Osteocyte (in vitro differentiated cells): Measurements from ENCODE around the gene BCR. TPM values are rescaled to one million over a fixed set of nuclear protein-coding genes. Genes with fewer than 3 reads are reported as not detected.

Experiments used
- DNase-seq: peaks from one replicate; pipeline ENCODE4 v3.0.0; 2021; ENCODE audit warnings: mixed read lengths; ENCODE audit not compliant: unreplicated experiment; ENCODE audit errors: extremely low spot score
- H3K27ac Mint-ChIP-seq: one replicate; pipeline ENCODE4 v1.8.0; 2021; ENCODE audit warnings: mild to moderate bottlenecking, mixed read lengths; ENCODE audit not compliant: unreplicated experiment
- H3K27me3 Mint-ChIP-seq: one replicate; pipeline ENCODE4 v1.8.0; 2021; ENCODE audit warnings: mixed read lengths; ENCODE audit not compliant: unreplicated experiment
- H3K36me3 Mint-ChIP-seq: one replicate; pipeline ENCODE4 v1.8.0; 2021; ENCODE audit warnings: mixed read lengths; ENCODE audit not compliant: unreplicated experiment
- H3K4me1 Mint-ChIP-seq: one replicate; pipeline ENCODE4 v1.8.0; 2021; ENCODE audit warnings: mixed read lengths; ENCODE audit not compliant: unreplicated experiment
- H3K4me3 Mint-ChIP-seq: one replicate; pipeline ENCODE4 v1.8.0; 2021; ENCODE audit warnings: mild to moderate bottlenecking, moderate library complexity, mixed read lengths; ENCODE audit not compliant: unreplicated experiment
- H3K9me3 Mint-ChIP-seq: one replicate; pipeline ENCODE4 v1.8.0; 2021; ENCODE audit warnings: mixed read lengths; ENCODE audit not compliant: unreplicated experiment
- total RNA-seq: library from RNA; stranded (reverse); gene quantifications from 2 replicates; pipeline ENCODE4 v1.2.1, GENCODE V29; 2021
- TF ChIP-seq, protein P1 (sequence below): fragments of 200-600 bp; sonication (generic); IDR thresholded peaks from 2 replicates; pipeline ENCODE4 v1.5.0; 2021; ENCODE audit warnings: antibody characterized with exemption, mild to moderate bottlenecking, moderate library complexity

Gene BCR
- total RNA-seq, 1 donor from 2014 or later: 35.3 TPM

DNA sequence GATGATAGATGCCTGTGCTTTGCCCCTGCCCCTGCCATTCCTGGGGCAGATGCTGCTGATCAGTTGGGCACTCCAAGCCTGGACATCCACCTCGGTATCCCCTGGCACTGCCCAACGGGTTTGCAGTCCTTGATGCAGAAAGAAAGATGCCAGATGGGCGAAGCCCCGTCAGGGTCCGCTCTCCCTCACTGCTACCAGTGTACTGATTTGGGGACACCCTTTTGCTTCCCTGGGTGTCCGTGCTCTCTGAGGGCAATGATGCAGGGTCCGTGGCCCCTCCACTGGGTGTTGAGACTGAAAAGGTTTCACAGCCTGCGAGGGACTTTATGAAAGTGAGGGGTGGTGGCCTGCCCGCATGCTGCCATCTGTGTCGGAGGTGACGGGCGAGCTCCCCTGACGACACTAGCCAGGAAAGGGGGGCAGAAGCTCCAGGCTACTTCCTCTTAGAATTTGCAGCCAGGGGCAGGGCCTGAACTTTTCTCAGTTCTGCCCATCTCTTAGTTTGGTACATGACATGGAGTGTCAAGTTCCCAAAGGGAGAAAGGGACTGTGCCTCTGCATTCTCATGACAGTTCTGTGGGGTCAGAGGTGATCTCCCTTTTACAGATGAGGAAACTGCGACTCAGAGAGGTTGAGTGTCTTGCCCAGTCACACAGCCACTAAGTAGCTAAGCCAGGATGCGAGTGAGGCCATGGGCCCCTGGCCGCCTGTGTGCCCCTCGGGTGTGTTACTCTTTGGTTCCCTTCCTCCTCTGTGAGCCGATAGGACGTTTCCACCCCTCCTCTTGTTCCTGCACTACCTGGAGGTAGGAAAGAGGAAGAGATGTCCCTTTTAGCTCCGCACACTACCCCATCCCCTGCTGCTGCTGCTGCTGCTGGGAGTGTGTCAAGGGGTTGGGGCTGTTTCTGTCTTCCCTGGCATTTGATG lies 96.6 kb downstream of the BCR start:
- peaks cover 10% of the 10 kb centered on the region for H3K4me1 Mint-ChIP-seq
- H3K4me3 Mint-ChIP-seq: no peak overlapping the region
- no peaks in the 10 kb centered on the region for H3K27me3 Mint-ChIP-seq
- no peak for DNase-seq
- H3K9me3 Mint-ChIP-seq: no peaks in the 10 kb centered on the region
- peaks cover 14% of the 10 kb centered on the region for H3K36me3 Mint-ChIP-seq
- TF ChIP-seq, protein P1, sequence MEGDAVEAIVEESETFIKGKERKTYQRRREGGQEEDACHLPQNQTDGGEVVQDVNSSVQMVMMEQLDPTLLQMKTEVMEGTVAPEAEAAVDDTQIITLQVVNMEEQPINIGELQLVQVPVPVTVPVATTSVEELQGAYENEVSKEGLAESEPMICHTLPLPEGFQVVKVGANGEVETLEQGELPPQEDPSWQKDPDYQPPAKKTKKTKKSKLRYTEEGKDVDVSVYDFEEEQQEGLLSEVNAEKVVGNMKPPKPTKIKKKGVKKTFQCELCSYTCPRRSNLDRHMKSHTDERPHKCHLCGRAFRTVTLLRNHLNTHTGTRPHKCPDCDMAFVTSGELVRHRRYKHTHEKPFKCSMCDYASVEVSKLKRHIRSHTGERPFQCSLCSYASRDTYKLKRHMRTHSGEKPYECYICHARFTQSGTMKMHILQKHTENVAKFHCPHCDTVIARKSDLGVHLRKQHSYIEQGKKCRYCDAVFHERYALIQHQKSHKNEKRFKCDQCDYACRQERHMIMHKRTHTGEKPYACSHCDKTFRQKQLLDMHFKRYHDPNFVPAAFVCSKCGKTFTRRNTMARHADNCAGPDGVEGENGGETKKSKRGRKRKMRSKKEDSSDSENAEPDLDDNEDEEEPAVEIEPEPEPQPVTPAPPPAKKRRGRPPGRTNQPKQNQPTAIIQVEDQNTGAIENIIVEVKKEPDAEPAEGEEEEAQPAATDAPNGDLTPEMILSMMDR: no peak
- H3K27ac Mint-ChIP-seq: no peak overlapping the region

DNA sequence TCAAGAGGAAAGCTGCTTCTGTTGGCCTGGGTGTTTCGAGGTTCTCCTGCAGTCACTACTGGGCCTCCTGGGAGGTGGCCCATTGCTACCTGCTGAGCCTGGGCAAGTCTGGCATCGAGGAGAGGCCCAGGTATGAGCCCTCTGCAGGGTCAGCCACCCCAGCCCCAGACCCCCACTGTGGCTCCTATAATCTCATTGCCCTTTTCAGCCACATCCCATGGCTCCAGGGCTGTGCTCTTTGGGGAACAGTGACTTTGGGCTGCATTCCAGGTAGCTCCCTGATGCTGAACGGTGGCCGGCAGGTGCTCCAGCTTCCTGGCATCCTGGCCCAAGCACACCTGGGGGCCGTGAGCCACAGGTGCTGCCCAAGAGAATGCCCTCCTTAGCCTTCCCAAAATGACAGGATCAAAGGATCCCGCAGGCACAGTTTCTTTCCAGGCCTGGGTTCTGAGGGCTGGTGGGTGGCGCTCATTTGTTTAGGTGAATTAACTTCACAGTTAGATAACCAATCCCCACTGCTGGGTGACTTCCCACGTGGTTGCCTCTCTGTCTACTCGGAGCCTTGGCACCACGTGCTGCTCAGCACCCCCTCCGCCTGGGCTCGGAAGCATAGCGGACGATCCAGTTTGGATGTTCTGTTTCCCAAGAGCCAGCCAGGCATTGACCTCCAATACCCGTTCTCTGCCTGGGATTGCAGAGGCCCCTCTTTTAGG lies 97.4 kb downstream of the BCR start:
- TF ChIP-seq, protein P1: no peak
- no peaks in the 10 kb centered on the region for H3K9me3 Mint-ChIP-seq
- no peak overlapping the region for H3K4me3 Mint-ChIP-seq
- H3K27me3 Mint-ChIP-seq: no peaks in the 10 kb centered on the region
- no peak overlapping the region for H3K27ac Mint-ChIP-seq
- DNase-seq: no peak
- peaks cover 16% of the 10 kb centered on the region for H3K4me1 Mint-ChIP-seq
- H3K36me3 Mint-ChIP-seq: peaks cover 14% of the 10 kb centered on the region

DNA sequence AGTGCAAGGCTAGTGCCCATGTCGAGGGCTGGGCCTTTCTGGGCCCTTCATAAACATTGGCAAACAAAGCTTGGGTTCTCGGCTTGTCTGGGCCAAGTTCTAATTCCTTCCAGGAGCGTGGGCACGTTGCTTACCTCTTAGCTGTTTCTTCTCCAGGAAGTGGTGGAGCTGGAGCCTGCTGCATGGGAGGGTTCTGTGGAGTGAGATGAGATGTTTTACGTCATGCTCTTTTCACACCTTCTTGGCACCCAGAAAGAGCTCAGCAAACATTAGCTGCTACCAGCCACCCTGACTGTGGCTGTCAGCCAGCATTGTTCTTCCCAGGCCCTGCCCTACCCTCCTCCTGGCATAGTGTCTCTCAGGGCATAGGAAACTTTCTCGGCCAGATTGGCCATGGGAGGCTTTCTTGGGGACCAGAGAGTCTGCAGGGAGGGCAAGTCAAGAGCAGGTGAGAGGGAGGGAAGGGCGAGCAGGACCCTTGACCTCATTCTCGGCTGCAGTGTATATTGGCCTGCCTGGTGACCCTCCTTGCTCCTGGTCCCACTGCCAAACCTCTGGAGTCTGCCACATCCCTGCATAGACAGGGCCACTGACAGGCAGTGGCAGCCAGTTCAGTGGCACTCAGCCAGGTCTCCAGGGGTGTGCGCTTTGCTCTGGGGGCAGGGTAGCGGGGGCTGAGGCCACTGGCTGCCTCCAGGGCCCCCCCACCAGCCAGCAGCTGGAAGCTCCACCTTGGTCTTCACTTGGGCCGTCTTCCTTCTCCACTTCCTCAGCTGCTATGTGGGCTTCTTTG lies 98.8 kb downstream of the BCR start:
- Mint-ChIP-seq H3K9me3 (no peaks in the 10 kb centered on the region), H3K4me1 (peaks cover 18% of the 10 kb centered on the region), H3K4me3 (no peak overlapping the region), H3K27ac (no peak overlapping the region), H3K27me3 (no peaks in the 10 kb centered on the region), H3K36me3 (peaks cover 5% of the 10 kb centered on the region)
- DNase-seq: no peak
- TF ChIP-seq, protein P1: no peak

DNA sequence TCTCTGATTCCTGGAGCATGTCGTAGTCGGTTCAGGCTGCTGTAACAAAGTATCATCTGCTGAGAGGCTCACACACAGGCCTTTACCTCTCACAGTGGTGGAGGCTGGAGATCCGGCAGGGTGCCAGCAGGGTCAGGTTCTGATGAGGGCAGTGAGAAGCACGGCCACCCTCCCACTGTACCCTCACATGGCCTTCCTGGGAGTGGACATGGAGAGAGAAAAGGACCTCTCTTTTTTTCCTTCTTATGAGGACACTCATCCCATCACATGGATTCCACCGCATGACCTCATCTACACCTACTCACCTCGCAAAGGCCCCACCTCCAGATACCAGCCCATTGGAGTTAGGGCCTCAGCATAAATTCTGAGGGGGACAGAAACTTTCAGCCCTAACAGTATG lies 99.5 kb downstream of the BCR start:
- TF ChIP-seq, protein P1: no peak
- DNase-seq: no peak
- Mint-ChIP-seq H3K36me3 (peaks cover 6% of the 10 kb centered on the region), H3K27me3 (no peaks in the 10 kb centered on the region), H3K27ac (no peak overlapping the region), H3K4me3 (no peak overlapping the region), H3K9me3 (no peaks in the 10 kb centered on the region), H3K4me1 (peaks cover 18% of the 10 kb centered on the region)
